Measurements from ENCODE around the gene ERVK3-1.
"Not testable (repeated sequence)": the region's sequence is repeated elsewhere in the genome, so short reads cannot be mapped to it uniquely, and the experiment has no call there.

The ERVK3-1 gene

DNA sequence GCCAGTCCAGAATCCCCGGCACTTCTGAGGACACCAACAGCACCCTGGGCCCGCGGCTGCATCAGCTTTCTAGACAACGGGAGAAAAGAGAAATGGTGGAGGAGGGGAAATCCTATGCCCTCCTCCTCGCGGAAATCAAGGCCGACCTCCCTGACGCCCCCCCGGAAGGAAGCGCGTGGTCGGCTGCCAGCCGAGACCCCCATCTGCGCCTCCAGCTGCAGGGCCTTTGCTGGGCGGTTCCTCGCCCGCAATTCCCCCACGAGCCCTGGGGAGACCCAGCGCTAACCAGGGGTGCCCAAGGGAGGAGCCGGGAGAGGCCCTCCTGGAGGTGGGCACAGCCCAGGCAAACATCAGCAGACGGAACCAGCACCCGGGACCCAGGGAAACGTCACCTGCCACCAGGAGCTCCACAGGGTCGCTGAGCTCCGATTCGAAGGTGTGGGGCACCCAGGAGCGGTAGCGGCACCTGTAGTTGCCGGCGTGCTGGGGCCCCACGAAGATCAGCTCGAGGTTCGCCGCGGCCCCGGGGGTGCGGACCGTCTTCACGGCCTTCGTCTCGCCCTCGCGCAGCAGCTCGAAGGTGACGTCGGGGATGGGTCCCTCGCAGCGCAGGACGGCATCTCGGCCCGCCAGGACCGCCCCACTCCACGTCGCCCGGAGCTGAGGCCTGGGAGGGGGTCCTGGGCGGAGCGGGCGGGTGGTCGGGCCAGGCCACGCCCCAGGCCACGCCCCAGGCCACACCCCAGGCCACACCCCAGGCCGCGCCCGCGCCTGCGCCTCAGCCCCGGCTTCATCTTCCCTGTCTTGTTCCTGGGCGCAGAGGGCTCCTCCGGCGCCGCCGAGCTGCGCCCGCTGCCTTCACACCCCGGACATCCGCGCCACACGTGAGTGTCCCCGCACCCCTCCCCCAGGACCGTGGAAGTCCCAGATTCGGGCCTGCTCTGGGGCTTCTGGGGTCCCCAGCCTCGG lies 42.1 kb downstream of the ERVK3-1 start:
- DNase-seq = peak; percentile 68

DNA sequence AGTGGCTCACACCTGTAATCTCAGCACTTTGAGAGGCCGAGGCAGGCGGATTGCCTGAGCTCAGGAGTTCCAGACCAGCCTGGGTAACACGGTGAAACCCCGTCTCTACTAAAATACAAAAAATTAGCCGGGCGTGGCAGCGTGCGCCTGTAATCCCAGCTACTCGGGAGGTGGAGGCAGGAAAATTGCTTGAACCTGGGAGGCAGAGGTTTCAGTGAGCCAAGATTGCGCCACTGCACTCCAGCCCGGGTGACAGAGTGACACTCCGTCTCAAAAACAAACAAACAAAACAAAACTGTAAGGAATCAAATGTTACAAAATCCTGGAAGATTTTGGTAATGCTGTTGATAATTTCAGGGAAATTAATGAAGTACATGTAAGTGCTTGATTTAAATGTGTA lies 42.9 kb downstream of the ERVK3-1 start:
- not testable (repeated sequence) for DNase-seq

DNA sequence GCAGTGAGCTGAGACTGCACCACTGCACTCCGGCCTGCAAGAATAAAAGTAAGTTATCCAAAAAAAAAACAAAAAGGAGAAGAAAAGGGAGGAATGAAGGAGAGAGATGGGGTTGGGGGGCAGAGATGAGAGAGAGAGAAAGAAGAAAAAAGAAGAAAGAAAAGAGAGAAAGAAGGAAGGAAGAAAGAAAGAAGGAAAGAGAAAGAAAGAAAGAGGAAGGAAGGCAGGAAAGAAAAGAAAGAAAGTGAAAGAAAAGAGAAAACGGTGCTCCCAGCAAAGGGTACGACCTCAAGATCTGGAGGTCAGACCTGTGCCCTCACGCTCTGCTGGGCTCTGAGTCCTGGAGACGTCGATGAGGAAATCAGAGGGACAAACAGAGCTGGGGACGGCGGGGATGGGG lies 44.4 kb downstream of the ERVK3-1 start:
- no peak for DNase-seq

DNA sequence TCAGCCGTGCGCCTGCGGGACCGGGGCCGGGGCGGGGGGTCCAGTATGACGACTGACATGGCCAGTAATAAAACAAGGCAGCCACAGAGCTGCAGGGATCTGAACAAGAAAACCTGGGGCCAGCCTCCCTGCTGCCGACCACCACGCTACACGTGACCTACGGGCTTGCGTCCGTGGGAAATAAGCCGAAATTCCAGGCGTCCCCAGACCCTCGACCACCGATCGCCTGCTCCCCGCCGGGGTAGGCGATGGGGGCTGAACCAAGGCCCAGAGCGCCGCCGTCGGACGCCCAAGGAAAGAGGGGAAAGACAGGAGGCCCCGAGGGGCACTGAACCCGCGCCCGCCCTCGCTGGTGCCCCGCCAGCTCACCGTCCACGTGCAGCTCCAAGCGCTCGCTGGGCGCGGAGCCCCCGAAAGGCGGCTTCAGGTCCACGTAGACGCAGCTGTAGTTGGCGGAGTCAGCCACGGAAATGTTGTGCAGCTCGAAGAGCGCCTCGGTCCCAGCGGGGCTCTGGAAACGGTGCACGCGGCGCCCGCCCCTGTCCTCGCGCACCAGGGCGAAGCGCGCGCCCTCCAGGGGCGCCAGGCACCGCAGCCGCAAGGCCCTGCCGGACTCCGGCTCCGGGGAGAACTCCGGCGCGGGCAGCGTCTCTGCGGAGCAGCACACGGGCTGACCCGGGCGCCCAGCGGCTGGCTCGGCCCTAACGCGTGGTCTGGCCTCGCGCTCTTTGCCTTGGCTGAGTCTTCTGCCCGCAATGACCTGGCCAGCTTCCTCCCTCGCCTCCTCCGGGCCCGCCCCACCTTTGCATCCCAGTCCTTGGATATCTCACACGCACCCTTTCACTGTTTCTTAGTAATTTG lies 45.1 kb downstream of the ERVK3-1 start:
- DNase-seq = no peak

DNA sequence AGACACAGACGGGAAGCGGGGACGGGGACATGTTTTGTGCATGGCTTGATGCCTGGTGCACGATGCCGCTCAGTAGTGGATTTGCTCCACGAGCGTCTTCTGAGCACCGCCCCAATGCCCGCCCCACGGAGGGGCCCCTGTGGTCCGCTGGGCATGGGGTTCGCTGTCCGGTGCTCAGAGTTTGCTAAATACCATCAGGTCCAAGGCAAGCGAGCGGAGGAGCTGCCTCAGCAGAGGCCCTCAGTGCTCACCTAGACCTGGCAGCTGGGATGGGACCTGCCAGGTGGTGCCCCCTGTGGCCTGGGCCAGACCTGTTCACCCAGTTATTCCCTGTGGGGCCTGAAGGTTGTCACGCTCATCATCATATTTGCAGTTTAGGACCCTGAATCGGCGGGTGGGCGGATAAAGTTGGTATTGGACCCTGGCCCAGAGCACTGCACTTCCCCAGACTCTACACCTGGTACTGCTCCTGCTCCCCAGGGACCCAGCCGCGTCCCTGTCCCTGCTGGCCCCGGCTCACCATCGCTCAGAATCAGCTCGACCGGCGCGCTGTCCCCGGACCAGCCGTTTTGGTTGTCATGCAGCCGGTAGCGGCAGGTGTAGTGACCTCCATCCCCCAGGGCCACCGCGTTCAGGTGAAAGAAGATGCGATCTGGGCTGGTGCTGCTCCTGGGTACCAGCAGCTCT lies 45.8 kb downstream of the ERVK3-1 start:
- no peak for DNase-seq

DNA sequence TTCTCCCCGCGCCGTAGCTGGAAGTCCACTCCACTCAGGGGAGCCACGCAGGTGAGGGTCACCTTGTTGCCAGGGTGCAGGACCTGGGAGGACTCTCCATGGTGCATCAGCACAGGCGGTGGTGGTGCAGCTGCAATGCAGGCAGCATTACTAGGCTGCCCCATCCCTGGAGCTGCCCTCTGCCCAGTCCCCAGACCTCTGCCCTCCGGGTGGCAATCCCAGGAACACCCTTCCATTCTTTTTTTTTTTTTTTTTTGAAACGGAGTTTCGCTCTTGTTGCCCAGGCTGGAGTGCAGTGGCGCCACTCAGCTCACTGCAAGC lies 46.3 kb downstream of the ERVK3-1 start:
- no peak for DNase-seq

DNA sequence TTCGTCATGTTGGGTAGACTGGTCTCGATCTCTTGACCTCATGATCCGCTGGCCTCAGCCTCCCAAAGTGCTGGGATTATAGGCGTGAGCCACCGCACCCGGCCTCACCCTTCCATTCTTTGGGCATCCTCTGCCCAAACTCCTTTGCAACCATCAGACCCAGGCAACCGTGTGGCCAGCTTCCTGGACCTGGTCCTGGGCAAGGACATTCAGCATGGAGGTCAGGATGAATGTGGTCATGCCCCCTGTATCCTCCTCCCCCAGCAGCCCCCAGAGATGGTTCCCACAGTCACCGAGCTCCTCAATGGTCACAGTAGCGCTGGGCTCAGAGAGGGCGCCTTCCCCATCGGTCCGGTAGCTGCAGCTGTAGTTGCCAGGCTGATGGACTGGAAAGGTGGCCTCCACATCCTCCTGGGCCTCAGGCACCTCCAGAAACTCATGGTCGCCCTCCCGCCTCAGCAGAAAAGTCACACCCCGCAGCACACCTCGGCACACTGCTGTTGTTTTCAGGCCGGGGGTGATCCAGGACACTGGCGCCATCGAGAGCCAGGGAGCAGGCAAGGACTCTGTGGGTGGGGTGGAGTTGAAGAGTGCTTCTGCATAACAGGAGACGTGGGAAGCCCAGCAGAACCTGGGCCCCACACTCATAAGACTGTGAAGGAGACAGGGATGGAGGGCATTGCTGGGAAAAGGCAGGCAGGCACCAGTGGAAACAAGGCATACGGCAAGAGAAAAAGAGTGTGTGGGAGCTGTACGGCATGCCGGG lies 47.0 kb downstream of the ERVK3-1 start:
- DNase-seq = no peak

DNA sequence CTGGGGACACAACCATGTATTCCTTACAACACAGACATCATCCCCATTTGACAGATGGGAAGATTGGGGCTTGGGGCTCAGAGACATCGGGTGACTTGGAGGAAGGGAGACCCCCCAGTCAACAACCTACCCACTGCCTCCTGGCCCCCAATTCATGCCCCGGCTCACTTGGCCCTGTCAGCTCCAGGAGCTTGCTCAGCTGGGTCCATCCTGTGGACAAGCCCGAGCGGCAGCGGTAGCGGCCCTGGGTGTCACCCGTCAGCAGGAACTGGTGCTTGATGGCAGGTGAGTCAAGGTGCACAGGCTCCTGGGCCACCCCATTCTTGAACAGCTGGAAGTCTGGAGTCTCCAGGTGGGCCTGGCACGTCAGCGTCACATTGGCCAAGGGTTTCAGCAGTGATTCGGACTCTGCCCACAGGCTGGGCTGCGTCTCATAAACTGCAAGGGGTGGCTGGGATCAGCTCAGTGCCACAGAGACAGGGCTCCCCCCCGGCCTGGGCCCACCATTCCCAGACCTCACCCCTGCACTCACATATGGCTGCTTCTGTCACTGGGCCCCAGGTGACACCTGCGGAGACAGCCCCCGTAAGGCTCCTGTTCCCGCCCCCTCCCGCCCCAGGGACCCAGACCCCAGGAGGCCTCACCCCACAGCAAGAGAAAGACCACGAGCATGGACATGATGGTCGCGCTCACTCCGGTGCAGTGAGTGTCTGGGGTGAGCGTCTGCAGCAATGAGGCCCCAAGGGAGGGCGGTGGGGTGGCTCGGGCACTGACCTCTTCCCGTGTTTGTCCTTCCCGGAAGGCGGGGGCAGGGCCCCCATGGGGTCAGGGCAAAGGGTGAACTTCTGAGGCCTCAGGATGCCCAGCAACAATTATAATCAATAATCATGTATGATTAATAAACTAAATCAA lies 47.8 kb downstream of the ERVK3-1 start, which contains the start of gene A1BG:
A1BG (minus strand) TSS at position 733 of the 912 bp plus-strand sequence; CDS start at position 678, 55 bp downstream.
- DNase-seq = no peak

DNA sequence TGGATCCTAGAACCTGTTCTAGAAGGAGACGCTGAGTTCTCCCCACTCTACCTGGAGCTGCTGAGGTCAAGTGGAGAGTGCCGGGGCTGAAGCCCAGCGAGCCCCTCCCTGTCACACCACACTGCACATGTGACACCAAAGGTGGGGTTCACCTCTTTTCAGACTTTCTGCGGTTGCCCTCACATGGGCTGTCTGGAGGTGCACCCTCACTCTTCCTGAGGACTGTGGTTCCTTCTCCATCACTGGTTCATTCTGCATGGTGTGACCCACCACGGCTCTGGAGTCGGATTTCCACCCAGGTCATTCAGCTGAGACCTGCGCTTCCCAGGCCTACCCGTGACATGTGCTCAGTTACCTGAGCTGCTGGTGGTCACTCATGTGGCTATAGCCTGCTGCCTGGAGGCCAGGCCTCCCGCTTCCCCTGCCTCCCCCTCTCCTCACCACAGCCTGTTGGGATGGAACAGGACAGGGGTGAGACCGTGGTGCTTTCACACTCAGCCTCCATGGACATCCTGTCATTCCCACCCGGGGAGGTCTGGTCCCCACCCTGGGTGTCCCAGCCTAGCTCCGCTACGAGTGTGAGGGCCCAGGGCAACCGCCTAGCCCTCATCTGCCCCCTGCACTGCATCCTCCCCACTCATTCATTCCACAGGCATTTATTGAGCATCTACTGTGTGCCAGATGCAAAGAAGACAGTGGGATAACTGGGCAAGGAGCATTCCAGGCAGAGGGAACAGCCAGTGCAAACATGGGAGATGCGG lies 48.7 kb downstream of the ERVK3-1 start:
- no peak for DNase-seq

DNA sequence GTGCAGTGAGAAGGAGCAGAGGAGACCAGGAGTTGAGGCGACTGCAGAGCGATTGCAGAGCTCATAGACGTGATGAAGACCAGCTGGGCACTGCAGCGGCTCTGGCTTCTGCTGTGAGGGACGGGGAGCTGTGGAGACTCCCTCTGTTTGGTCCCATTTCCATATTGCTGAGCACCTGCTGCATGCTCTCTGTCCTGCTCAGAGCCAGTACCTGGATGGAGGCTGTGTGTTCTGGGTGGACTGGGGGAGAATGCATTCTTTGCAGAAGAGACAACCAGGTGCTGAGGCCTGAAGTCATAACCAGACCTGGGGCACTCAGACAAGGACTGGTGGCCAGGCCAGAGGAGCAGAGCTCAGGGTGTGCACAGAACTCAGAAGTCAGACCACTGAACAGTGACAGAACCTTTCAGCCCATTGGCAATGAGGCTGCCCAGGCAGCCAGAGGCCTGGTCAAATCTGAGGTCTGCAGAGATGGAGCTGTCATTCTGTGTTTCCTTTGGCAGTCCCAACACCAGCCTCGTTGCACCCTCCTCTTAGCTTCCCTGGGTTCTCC lies 49.4 kb downstream of the ERVK3-1 start:
- DNase-seq = no peak

DNA sequence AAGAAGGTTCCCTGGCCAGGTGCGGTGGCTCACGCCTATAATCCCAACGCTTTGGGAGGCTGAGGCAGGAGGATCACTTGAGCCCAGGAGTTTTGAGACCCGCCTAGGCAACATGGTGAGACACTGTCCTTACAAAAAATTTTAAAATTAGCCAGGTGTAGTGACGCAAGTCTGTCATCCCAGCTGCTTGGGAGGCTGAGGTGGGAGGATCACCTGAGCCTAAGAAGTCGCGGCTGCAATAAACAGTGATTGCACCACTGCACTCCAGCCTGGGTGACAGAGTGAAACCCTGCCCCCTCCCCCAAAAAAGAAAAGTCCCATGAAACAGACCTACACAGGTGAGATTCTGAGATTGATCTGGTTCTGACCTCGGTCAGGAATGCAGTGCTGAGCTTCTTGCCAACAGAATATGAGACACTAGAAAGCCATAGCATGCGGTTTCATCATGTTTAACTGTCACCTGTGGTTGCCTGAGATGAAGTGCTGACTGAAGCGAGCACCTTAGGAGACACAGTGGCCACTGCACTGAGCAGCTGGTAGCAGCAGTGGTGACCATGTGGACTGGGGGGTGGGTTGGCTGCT lies 50.1 kb downstream of the ERVK3-1 start:
- no peak for DNase-seq

DNA sequence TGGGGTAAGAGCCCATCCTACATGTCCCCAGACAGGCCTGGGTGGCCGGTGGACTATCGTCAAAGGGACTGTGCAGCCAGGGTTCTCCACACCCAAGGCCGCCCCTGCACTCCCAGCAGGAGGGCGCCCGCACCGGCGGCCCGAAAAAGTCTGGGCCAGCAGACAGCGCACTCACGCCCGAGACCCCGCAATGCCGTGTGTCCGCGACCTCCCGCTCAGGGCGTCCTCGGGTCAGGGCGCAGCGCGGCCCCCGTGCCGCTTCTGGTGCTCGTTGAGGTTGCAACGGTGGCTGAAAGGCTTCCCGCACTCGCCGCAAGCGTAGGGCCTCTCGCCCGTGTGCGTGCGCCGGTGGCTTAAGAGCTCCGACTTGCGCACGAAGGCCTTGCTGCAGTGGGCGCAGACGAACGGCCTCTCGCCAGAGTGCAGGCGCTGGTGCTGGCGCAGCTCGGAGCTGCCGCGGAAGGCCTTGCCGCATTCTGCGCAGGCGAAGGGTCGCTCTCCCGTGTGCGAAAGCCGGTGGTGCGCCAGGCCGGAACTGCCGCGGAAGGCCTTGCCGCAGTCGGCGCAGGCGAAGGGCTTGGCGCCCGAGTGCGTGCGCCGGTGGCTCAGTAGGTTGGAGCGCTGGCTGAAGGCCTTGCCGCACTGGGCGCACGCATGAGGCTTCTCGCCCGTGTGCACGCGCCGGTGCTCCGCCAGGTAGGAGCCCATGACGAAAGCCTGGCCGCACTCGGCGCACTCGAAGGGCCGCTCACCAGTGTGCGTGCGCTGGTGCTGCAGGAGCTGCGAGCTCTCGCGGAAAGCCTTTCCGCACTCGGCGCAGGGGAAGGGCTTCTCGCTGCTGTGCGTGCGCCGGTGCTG lies 51.0 kb downstream of the ERVK3-1 start:
- peak; percentile 24 for DNase-seq

DNA sequence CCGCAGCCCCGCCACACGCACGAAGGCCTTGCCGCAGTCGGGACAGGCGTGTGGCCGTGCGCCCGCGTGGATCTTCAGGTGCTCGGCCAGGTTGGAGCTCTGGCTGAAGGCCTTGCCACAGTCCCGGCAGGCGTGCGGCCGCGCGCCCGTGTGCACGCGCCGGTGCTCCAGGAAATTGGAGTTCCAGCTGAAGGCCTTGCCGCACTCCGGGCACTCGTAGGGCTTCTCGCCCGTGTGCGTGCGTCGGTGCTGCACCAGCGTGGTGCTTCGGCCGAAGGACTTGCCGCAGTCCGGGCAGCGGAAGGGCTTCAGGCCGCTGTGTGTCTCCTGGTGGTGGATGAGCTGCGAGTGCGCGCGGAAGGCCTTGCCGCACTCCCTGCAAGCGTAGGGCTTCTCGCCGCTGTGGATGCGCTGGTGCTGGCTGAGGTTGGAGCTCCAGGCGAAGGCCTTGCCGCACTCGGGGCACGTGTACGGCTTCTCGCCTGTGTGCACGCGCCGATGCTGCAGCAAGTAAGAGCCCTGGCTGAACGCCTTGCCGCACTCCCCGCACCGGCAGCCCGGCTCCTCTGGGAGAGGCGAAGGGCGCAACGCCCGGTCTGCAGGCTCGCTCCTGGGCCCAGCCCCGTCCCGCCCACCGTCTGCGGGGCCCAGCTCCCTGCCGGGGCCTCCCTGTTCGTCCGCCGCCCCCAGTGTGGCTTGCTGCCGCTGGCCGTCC lies 51.7 kb downstream of the ERVK3-1 start:
- no peak for DNase-seq

DNA sequence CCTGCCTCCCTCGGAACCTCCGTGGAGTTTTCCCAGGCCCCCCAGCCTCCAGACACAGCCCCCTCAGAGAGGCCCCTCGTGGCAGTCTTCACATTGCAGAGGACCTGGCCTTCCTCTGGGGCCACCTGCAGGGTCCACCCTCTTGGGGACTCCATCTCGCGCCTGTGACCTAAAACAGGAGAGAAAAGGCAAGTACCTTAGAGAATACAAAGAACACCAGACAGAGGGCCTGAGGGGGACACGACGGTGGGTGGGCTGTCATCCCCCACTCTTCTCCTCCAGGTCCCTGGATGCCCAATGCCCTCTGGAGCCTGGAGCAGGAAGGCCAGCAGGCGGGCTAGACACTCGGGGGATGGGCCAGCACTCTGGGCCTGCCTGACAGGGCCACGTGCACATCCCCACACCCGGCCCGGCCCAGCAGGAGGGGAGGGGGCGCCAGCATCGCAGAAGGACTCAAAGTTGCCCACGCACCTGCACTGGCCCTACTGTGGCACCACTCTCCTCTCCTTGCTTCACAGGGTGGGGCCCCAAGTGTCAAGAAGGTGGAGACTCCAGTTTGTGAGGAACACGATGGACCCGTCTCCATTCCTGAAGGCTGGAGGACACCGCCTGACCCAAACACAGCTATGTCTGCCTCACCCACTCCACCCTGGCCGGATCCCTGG lies 52.4 kb downstream of the ERVK3-1 start:
- no peak for DNase-seq

DNA sequence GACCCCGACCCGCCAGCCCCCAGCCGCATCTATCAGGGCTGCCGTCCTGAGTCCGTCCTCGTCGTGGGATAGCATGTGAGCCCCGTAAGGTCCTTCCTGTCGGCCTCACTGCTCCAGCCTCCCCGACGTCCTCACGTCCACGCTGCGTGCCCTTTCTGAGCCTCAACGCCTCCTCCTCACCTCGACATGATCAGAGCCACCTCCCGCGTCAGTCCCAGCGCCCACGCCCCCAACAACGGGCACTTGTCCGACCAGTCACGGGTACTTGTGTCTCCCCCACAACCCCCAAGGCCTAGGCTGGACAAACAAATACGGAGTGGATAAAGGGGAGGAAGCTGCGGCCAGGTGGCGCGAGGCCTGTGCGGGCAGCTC lies 56.7 kb downstream of the ERVK3-1 start:
- peak; percentile 68 for DNase-seq

DNA sequence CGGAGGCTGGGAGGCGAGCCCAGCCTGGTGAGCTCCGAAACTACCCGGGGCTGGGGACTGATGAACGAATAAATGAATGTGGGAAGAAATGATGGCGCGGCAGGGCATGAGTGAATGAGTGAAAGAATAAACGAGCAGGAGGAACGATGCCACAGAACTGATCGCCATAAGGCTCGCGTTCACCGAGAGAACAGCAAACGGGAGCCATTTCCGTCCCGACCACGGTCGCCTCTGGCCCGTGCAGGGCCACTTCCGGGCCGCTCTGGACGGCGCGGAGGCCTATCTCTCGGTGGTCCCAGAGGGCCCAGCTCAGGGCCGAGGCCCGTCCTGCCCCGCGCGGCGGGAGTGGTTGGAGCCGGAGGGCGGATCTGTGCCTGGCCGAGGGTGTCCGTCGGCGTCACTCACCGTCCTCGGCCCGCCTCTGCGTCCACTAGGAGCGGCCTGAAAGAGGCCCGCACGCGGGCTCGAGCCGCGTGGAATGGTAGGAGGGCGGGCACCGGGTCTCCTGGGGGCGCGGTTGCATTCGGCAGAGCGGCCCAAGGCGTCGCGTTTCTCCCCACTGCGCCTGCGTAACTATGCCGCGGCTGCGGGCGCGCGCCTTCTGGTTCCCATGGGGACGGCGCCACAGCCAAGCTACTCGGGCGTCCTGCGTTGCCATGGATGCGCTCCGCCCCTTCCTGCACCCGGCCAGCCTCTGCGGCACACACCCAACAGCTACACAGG lies 57.3 kb downstream of the ERVK3-1 start, which contains the start of gene ZNF497:
ZNF497 (minus strand) TSS at position 480 of the 723 bp plus-strand sequence. CDS start 5,116 bp downstream, outside the sequence.
- DNase-seq = peak; percentile 97

DNA sequence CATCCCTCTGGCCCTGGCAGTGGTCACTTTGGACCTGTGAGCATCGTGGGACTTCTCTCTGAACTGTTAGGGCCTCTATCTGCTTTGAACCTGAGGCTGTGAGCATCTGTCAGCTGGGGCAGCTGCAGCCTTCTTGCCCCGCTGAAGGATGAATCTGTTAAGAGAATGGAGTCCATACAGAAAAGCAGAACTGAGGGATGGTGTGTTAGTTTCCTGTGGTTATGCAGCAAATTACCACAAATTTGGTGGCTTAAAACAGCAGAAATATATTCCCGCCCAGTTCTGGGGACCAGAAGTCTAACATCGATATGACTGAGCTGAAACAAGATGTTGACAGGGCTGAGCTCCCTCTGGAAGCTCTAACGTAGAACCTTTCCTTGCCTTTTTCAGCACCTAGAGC lies 59.0 kb downstream of the ERVK3-1 start:
- DNase-seq = no peak

All from stimulated activated CD4-positive, alpha-beta T cell treated with anti-CD3 and anti-CD28 coated beads, Interleukin-1b, Interleukin-23, amount 100 ng/mL, for 48 hours (primary cell).